Raji (cell line): ENCODE results near the gene PRDM11.

ENCODE experiments used
- POLR2A ChIP-seq: IDR thresholded peaks from 2 replicates; pipeline ENCODE4 v1.6.1; 2011; ENCODE audit warnings: low read depth, low read length, control low read depth; ENCODE audit not compliant: insufficient read depth

Gene PRDM11

DNA sequence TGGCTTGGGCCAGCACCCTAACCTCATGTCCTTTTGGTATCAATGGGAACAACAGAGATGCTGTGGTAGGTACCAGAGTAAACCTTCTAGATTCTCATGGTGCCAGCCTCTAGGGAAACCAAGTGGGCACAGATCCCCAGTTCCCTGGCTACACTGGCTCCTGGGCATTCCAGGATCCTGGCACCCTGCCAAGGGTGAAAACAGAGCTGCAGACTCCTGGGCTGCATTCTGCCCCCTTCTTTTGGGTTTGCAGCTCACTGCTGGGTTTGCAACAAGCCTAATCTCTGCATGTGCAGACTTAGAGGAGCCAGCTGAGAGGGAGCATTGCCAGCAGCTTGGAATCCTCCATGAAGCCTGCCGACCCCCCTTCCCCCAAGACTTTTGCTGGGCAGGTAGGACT is 30.6 kb downstream of the PRDM11 start:
- TF ChIP-seq POLR2A = no peak

- TF ChIP-seq POLR2A = no peak
Measured at GRCh38 chr11:45178223-45178622, 31.8 kb downstream of the PRDM11 start.

- TF ChIP-seq POLR2A = no peak
Measured at GRCh38 chr11:45178890-45179671, 32.6 kb downstream of the PRDM11 start.

- TF ChIP-seq POLR2A = no peak
Measured at GRCh38 chr11:45179686-45180178, 33.3 kb downstream of the PRDM11 start.

- TF ChIP-seq POLR2A = no peak
Measured at GRCh38 chr11:45180179-45180847, 33.9 kb downstream of the PRDM11 start.

GRCh38 chr11:45180848-45181192 is 34.4 kb downstream of the PRDM11 start:
- no peak for TF ChIP-seq POLR2A

DNA sequence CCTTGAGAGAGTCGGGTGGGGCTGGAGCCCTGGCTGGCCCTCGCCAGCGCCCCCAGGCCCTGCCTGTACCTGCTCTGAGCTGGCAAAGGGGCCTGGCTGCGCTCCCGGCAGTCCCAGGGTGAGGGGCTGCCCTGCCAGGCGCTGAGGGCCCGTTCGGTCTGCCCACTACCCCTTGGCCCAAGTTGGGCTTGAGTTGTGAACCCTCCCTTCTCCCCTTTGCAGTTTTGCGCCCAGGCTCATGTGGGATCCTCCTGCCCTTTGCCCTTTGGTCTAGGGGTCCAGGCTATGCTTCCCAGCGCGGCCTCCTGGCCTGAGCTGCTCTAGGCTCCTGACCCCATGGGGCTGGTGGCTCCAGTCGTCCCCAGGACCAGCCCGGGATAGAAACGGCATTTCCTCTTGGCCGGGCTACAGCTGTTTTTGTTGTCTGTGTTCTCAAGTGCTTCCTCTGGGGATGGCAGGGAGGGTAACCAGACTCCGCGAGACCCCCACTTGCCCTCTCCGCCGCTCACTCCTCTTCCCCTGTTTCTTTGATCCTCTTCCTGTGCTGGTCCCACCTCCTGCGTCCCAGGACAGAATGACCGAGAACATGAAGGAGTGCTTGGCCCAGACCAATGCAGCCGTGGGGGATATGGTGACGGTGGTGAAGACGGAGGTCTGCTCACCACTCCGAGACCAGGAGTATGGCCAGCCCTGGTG is 34.9 kb downstream of the PRDM11 start:
- TF ChIP-seq POLR2A = no peak

- no peak for TF ChIP-seq POLR2A
Measured at GRCh38 chr11:45181889-45182550, 35.6 kb downstream of the PRDM11 start.

DNA sequence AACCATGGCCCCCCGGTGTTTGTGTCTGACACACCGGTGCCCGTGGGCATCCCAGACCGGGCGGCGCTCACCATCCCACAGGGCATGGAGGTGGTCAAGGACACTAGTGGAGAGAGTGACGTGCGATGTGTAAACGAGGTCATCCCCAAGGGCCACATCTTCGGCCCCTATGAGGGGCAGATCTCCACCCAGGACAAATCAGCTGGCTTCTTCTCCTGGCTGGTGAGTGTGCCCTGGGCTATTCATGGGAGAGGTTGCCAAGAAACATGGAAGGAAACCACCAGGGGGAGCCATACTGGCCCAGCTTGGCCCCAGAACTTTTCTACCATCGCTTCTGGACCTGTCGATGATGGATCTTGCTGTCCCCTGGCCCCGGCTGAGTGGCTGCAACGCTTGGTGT is 36.5 kb downstream of the PRDM11 start:
- no peak for TF ChIP-seq POLR2A

- TF ChIP-seq POLR2A = no peak
Measured at GRCh38 chr11:45184640-45185039, 38.2 kb downstream of the PRDM11 start.

GRCh38 chr11:45185228-45185729 is 38.8 kb downstream of the PRDM11 start:
- TF ChIP-seq POLR2A = no peak

DNA sequence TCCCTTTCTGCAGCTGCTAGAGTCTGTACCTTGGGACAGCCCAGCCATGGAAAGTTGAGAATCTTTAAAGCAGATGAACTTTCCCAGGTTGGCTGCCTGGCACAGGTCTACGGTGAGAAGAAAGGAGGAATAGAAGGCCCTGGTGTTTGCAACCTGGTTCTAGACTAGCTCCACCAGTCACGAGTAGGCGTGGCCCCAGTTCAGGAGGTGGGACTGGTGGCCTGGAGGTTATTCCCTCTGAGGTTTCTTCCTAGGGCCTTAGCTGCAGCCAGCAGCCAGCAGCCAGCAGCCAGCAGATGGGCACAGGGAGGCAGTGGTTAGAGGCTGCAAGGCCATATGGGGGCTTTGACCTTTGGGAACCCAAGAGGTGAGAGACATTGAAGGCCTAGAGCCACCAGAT is 40.9 kb downstream of the PRDM11 start:
- TF ChIP-seq POLR2A = no peak

- TF ChIP-seq POLR2A = no peak
Measured at GRCh38 chr11:45188127-45188526, 41.7 kb downstream of the PRDM11 start.

DNA sequence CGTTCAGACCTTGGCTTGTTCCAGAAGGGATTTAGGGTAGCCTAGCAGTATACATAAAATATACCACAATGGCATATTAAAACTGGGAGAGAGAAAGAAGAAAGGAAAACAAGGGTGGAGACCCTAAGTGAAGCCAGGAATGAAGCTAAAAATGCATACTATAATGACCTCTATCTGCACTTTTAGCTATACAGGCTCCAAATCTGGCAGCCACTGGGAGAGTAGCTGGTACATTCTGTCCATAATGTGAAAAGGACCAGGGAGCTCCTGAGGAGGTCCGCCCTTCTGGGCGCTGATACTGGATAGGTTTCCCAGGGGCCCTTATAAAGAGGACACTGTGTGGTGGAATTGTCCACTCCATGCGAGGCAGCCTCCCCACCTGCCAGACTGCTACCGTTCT is 42.8 kb downstream of the PRDM11 start:
- TF ChIP-seq POLR2A = no peak

DNA sequence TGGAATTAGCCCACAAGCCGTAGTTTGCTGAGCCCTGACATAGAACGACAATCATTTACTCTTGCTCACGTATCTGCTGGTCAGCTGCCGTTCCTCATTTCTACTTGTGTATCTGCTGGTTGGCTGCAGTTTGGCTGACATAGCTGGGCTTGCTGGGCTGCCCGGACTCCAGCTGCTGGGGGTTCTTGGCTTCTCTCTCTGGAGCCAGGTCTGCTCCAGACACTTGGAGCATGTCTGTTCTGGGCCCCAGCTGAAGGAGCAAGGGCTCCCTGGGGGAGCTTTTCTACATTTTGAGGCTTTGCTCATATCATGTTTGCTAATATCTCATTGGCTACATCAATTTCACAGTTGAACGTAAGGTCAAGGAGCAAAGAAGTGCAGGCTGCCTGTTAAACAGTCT is 47.3 kb downstream of the PRDM11 start:
- TF ChIP-seq POLR2A = no peak
